Measurements from ENCODE around the gene GNB1L.
"Not testable (repeated sequence)": the region's sequence is repeated elsewhere in the genome, so short reads cannot be mapped to it uniquely, and the experiment has no call there.

GNB1L gene

DNA sequence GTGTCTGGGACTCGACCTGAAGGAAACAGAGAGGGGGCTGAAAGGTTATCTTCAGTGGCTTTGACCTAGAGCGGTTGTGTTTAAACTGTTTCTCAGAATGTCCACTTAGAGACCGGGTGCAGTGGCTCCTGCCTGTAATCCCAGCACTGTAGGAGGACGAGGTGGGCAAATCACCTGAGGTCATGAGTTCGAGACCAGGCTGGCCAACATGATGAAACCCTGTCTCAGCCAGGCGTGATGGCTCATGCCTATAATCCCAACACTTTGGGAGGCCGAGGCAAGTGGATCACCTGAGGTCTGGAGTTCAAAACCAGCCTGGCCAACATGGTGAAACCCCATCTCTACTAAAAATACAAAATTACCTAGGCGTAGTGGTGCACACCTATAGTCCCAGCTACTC lies 28.8 kb upstream of the GNB1L start:
- Histone ChIP-seq H3K79me1 (ENCODE audit: low read length) (peaks cover 66% of the 10 kb centered on the region), H2AK5ac (ENCODE audit: low read length) (peak overlapping the region; percentile 95), H2BK12ac (ENCODE audit: low read length) (peak overlapping the region; percentile 99), H2BK5ac (ENCODE audit: low read depth, low read length, poor library complexity) (peak overlapping the region; percentile 37), H2BK120ac (ENCODE audit: insufficient read depth, low read length, poor library complexity) (peak overlapping the region; percentile 93), H3K4me1 (ENCODE audit: control insufficient read depth in 1 of 2, insufficient read depth in 2 of 2, low read length in 2 of 2) (peaks cover 47 to 56% of the 10 kb centered on the region in 2 experiments), H3K79me2 (ENCODE audit: control insufficient read depth, insufficient read depth, low read length, poor library complexity) (peaks cover 22% of the 10 kb centered on the region), H4K91ac (ENCODE audit: low read depth, low read length) (peak overlapping the region; percentile 94), H3K14ac (ENCODE audit: low read length) (peak overlapping the region; percentile 81), H3K18ac (ENCODE audit: low read length) (peak overlapping the region; percentile 66)
- not testable (repeated sequence) for DNase-seq; H3K27ac ChIP-seq (ENCODE audit: low read depth, low read length); H3K9me3 ChIP-seq (ENCODE audit: insufficient read depth, low read depth, low read length); H3K4me3 ChIP-seq (ENCODE audit: low read depth, low read length); H3K4me2 ChIP-seq (ENCODE audit: low read length); H4K12ac ChIP-seq (ENCODE audit: low read depth, low read length); H3K36me3 ChIP-seq (ENCODE audit: control insufficient read depth in 1 of 2, insufficient read depth in 2 of 2, low read length in 2 of 2); H4K8ac ChIP-seq (ENCODE audit: low read depth, low read length); H2AFZ ChIP-seq (ENCODE audit: insufficient read depth, low read length, poor library complexity); H3K9ac ChIP-seq (ENCODE audit: low read length); H3K4ac ChIP-seq (ENCODE audit: low read depth, low read length); H3K23ac ChIP-seq (ENCODE audit: low read length); H3K27me3 ChIP-seq (ENCODE audit: insufficient read depth, low read length)
- WGBS (ENCODE audit: extremely low coverage, insufficient coverage, insufficient read length), result no CpG with 5 or more reads among the region's 8 CpGs

- H3K27ac ChIP-seq (ENCODE audit: low read depth, low read length), result peak overlapping the region; percentile 99
- H3K9me3 ChIP-seq (ENCODE audit: insufficient read depth, low read depth, low read length), result peaks cover 1% of the 10 kb centered on the region
- peak overlapping the region; percentile 62 for H3K4ac ChIP-seq (ENCODE audit: low read depth, low read length)
- H3K4me1 ChIP-seq (ENCODE audit: control insufficient read depth in 1 of 2, insufficient read depth in 2 of 2, low read length in 2 of 2), result peaks cover 47 to 55% of the 10 kb centered on the region in 2 experiments
- peak overlapping the region; percentile 80 for H2BK5ac ChIP-seq (ENCODE audit: low read depth, low read length, poor library complexity)
- H3K79me2 ChIP-seq (ENCODE audit: control insufficient read depth, insufficient read depth, low read length, poor library complexity), result peaks cover 21% of the 10 kb centered on the region
- H3K14ac ChIP-seq (ENCODE audit: low read length), result peak overlapping the region; percentile 81
- H4K12ac ChIP-seq (ENCODE audit: low read depth, low read length), result peak overlapping the region; percentile 15
- no peaks in the 10 kb centered on the region for H3K27me3 ChIP-seq (ENCODE audit: insufficient read depth, low read length)
- H3K4me3 ChIP-seq (ENCODE audit: low read depth, low read length), result no peak overlapping the region
- H2BK120ac ChIP-seq (ENCODE audit: insufficient read depth, low read length, poor library complexity), result peak overlapping the region; percentile 93
- H3K36me3 ChIP-seq (ENCODE audit: control insufficient read depth in 1 of 2, insufficient read depth in 2 of 2, low read length in 2 of 2), result no peaks in the 10 kb centered on the region
- no CpG with 5 or more reads among the region's 26 CpGs for WGBS (ENCODE audit: extremely low coverage, insufficient coverage, insufficient read length)
- no peak overlapping the region for H3K23ac ChIP-seq (ENCODE audit: low read length)
- H2AK5ac ChIP-seq (ENCODE audit: low read length), result peak overlapping the region; percentile 95
- peaks cover 65% of the 10 kb centered on the region for H3K79me1 ChIP-seq (ENCODE audit: low read length)
- DNase-seq, result peak in 1 of 2 donors; percentile 27
- peak overlapping the region; percentile 66 for H3K18ac ChIP-seq (ENCODE audit: low read length)
- H3K4me2 ChIP-seq (ENCODE audit: low read length), result no peak overlapping the region
- H4K8ac ChIP-seq (ENCODE audit: low read depth, low read length), result peak overlapping the region; percentile 40
- H4K91ac ChIP-seq (ENCODE audit: low read depth, low read length), result peak overlapping the region; percentile 94
- no peak overlapping the region for H3K9ac ChIP-seq (ENCODE audit: low read length)
- peak overlapping the region; percentile 15 for H2AFZ ChIP-seq (ENCODE audit: insufficient read depth, low read length, poor library complexity)
- H2BK12ac ChIP-seq (ENCODE audit: low read length), result peak overlapping the region; percentile 99
Observed at GRCh38 chr22:19882446-19883381, 28.0 kb upstream of the GNB1L start.

- Histone ChIP-seq H3K4me1 (ENCODE audit: control insufficient read depth in 1 of 2, insufficient read depth in 2 of 2, low read length in 2 of 2) (peaks cover 42 to 45% of the 10 kb centered on the region in 2 experiments), H4K91ac (ENCODE audit: low read depth, low read length) (peak overlapping the region; percentile 94), H4K12ac (ENCODE audit: low read depth, low read length) (peak overlapping the region; percentile 2), H2AFZ (ENCODE audit: insufficient read depth, low read length, poor library complexity) (peak overlapping the region; percentile 14), H3K14ac (ENCODE audit: low read length) (peak overlapping the region; percentile 88), H4K8ac (ENCODE audit: low read depth, low read length) (peak overlapping the region; percentile 56), H3K4me3 (ENCODE audit: low read depth, low read length) (no peak overlapping the region), H3K79me2 (ENCODE audit: control insufficient read depth, insufficient read depth, low read length, poor library complexity) (peaks cover 21% of the 10 kb centered on the region), H3K18ac (ENCODE audit: low read length) (peak overlapping the region; percentile 83), H3K27me3 (ENCODE audit: insufficient read depth, low read length) (no peaks in the 10 kb centered on the region), H2BK5ac (ENCODE audit: low read depth, low read length, poor library complexity) (peak overlapping the region; percentile 80), H2BK12ac (ENCODE audit: low read length) (peak overlapping the region; percentile 97), H2AK5ac (ENCODE audit: low read length) (peak overlapping the region; percentile 87), H3K79me1 (ENCODE audit: low read length) (peaks cover 56% of the 10 kb centered on the region), H3K9ac (ENCODE audit: low read length) (no peak overlapping the region), H3K36me3 (ENCODE audit: control insufficient read depth in 1 of 2, insufficient read depth in 2 of 2, low read length in 2 of 2) (no peaks in the 10 kb centered on the region), H3K4ac (ENCODE audit: low read depth, low read length) (peak overlapping the region; percentile 70), H3K23ac (ENCODE audit: low read length) (no peak overlapping the region), H3K9me3 (ENCODE audit: insufficient read depth, low read depth, low read length) (peaks cover 3% of the 10 kb centered on the region), H3K27ac (ENCODE audit: low read depth, low read length) (peak overlapping the region; percentile 99), H2BK120ac (ENCODE audit: insufficient read depth, low read length, poor library complexity) (peak overlapping the region; percentile 93), H3K4me2 (ENCODE audit: low read length) (peak overlapping the region; percentile 35)
- no CpG with 5 or more reads among the region's 27 CpGs for WGBS (ENCODE audit: extremely low coverage, insufficient coverage, insufficient read length)
- DNase-seq, result peak; percentile 90 to 98
Observed at GRCh38 chr22:19880786-19881569, 26.3 kb upstream of the GNB1L start.

- H3K9ac ChIP-seq (ENCODE audit: low read length), result no peak overlapping the region
- H2BK5ac ChIP-seq (ENCODE audit: low read depth, low read length, poor library complexity), result peak overlapping the region; percentile 48
- H4K8ac ChIP-seq (ENCODE audit: low read depth, low read length), result peak overlapping the region; percentile 56
- H3K79me1 ChIP-seq (ENCODE audit: low read length), result peaks cover 49% of the 10 kb centered on the region
- H2AFZ ChIP-seq (ENCODE audit: insufficient read depth, low read length, poor library complexity), result peak overlapping the region; percentile 33
- H3K4ac ChIP-seq (ENCODE audit: low read depth, low read length), result peak overlapping the region; percentile 70
- peaks cover 21% of the 10 kb centered on the region for H3K79me2 ChIP-seq (ENCODE audit: control insufficient read depth, insufficient read depth, low read length, poor library complexity)
- peak overlapping the region; percentile 90 for H2BK120ac ChIP-seq (ENCODE audit: insufficient read depth, low read length, poor library complexity)
- peak overlapping the region; percentile 88 for H3K14ac ChIP-seq (ENCODE audit: low read length)
- H4K91ac ChIP-seq (ENCODE audit: low read depth, low read length), result peak overlapping the region; percentile 86
- no peaks in the 10 kb centered on the region for H3K27me3 ChIP-seq (ENCODE audit: insufficient read depth, low read length)
- no peaks in the 10 kb centered on the region for H3K36me3 ChIP-seq (ENCODE audit: control insufficient read depth in 1 of 2, insufficient read depth in 2 of 2, low read length in 2 of 2)
- peaks cover 3% of the 10 kb centered on the region for H3K9me3 ChIP-seq (ENCODE audit: insufficient read depth, low read depth, low read length)
- H3K4me3 ChIP-seq (ENCODE audit: low read depth, low read length), result no peak overlapping the region
- peak overlapping the region; percentile 87 for H2AK5ac ChIP-seq (ENCODE audit: low read length)
- no peak overlapping the region for H3K23ac ChIP-seq (ENCODE audit: low read length)
- no CpG with 5 or more reads among the region's 34 CpGs for WGBS (ENCODE audit: extremely low coverage, insufficient coverage, insufficient read length)
- no peak overlapping the region for H4K12ac ChIP-seq (ENCODE audit: low read depth, low read length)
- peak overlapping the region; percentile 83 for H3K18ac ChIP-seq (ENCODE audit: low read length)
- peaks cover 35 to 38% of the 10 kb centered on the region in 2 experiments for H3K4me1 ChIP-seq (ENCODE audit: control insufficient read depth in 1 of 2, insufficient read depth in 2 of 2, low read length in 2 of 2)
- no peak overlapping the region for H3K4me2 ChIP-seq (ENCODE audit: low read length)
- DNase-seq, result no peak
- H3K27ac ChIP-seq (ENCODE audit: low read depth, low read length), result no peak overlapping the region
- peak overlapping the region; percentile 97 for H2BK12ac ChIP-seq (ENCODE audit: low read length)
Observed at GRCh38 chr22:19879992-19880785, 25.5 kb upstream of the GNB1L start.

Measured in trophoblast cell (in vitro differentiated cells and primary cell).